T47D (cell line): Measurements from ENCODE around the gene LMOD2.
"Not testable (repeated sequence)": the region's sequence is repeated elsewhere in the genome, so short reads cannot be mapped to it uniquely, and the experiment has no call there.

Source experiments
- DNase-seq, 2 experiments: peaks; one replicate each; pipeline versions ENCODE4 v3.0.0 to v3.0.0-alpha.2; 2011 to 2012; ENCODE audit warnings: low read depth in 1 of 2, low spot score in 1 of 2
- JUND ChIP-seq: IDR thresholded peaks from 2 replicates; pipeline ENCODE4 v1.6.1; 2012; ENCODE audit warnings: low read depth
- in situ Hi-C: cut with HindIII; loops from 2 replicates; pipeline ENCODE4 v1.10.0; 2016; ENCODE audit warnings: low sequenced_read_pairs, low pct_unique_long_range_greater_than_20kb

Gene LMOD2

DNA sequence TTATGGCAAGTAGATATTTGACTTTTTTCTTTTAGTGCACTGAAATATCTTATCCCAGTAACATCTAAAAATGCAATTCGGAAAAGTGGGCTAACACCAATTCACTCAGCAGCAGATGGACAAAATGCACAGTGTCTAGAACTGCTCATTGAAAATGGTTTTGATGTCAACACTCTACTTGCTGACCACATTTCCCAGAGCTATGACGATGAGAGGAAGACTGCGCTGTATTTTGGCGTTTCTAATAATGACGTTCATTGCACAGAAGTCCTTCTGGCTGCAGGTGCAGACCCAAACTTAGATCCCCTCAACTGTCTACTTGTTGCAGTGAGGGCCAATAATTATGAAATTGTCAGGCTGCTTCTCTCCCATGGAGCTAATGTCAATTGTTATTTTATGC lies 26.8 kb upstream of the LMOD2 start:
- no peak for DNase-seq
- in situ Hi-C loops, result no loop called here
- no peak for TF ChIP-seq JUND

DNA sequence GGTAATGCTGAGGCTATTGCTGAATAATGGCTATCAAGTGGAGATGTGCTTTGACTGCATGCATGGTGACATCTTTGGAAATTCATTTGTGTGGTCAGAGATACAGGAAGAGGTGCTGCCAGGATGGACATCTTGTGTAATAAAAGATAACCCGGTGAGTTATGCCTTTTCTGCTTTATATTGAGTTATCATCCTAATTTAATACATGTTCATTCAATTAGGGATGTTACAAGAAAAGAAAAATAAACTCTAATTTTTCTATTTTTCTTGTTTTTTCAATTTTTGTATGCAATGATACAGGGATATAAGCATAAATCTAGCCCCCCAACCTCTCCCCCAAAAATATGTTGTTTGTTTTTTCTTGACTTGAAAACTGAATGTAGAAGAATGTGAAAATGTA lies 26.4 kb upstream of the LMOD2 start:
- TF ChIP-seq JUND, result no peak
- in situ Hi-C loops, result no loop called here
- no peak for DNase-seq

DNA sequence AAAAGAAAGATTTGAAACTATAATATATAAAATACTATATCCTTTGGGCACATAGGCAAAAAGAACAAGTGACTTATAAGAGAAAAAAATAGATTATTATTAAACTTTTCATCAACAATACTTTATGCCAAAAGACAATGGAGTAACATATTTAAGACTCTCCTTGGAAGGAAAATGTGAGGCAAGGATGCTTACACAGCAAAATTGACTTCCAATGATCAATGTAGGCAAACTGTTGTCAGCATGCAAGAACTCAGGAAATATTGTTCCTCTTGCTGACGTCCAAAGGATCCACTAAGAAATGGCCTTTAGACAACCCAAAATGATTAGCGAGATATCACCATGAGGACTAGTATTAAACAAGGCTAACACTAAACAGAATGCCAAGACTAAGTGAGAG lies 22.9 kb upstream of the LMOD2 start:
- in situ Hi-C loops, result no loop called here
- no peak for TF ChIP-seq JUND
- DNase-seq, result no peak

DNA sequence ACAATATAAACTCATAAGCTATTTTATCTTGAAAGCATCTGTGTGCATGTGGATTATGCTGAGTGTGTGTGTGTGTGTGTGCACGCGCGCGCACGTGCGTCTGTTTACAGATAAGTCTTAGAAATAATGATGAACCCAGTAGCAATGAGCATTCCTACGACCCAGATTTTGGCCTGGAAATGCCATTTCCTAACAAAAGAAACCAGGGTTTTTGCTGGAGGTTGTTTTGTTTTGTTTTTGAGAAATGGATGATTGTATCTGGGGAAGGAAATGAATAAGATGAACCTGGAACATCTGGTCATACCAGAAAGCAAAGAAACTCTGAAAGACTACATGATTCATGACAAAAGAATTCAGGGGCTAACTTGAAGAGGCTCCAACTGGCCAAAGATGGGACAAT lies 22.1 kb upstream of the LMOD2 start:
- TF ChIP-seq JUND, result no peak
- no peak for DNase-seq
- in situ Hi-C loops, result no loop called here

DNA sequence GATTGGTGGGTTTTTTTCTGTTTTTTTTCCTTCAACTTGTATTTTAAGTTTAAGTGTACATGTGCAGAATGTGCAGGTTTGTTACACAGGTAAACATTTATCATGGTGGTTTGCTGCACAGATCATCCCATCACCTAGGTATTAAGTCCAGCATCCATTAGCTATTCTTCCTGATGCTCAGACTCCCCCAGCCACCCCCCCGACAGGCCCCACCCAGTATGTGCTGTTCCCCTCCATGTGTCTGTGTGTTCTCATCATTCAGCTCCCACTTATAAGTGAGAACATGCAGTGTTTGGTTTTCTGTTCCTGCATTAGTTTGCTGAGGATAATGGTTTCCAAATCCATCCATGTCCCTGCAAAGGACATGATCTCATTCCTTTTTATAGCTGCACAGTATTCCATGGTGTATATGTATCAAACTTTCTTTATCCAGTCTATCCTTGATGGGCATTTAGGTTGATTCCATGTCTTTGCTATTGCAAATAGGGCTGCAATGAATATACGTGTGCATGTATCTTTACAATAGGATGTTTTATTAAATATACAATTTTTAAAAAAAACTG lies 21.6 kb upstream of the LMOD2 start:
- DNase-seq, in situ Hi-C loops: not testable (repeated sequence)

DNA sequence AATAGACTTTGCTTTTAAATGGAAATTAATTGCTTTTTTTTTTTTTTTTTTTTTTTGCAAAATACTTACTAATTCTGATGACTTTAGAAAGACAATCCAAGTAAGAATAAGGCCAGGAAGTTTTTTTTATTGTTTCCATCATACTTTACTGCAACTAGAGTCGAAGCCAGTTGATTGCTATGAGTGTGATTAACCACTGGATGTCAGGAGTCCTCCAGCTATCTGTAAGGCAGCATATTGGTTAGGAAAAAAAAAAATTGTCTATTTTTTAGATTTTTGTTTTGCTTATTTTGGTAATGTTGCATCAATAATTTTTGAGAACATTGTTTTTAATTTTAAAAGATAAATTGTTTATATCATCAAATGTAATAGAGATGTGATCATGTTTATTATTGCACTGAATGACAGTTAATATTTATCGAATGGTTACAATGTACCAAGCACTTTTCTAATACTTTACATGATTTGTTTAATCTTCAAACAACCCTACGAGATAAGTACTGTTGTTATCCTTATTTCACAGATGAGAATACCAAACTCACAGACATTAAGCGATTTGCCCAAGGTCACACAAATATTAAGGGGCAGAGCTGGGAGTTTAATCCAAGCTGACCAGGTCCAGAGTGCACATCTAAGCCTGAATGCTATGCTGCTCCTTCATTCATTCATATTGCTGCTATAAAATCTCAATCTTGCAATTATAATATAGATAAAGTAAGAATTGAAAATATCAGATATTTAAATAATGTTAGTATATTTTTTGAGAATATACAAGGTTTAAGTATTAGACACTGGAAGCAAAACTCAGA lies 19.9 kb upstream of the LMOD2 start:
- TF ChIP-seq JUND, result no peak
- DNase-seq, result peak in 1 of 2 experiments; percentile 31
- in situ Hi-C loops, result no loop called here

DNA sequence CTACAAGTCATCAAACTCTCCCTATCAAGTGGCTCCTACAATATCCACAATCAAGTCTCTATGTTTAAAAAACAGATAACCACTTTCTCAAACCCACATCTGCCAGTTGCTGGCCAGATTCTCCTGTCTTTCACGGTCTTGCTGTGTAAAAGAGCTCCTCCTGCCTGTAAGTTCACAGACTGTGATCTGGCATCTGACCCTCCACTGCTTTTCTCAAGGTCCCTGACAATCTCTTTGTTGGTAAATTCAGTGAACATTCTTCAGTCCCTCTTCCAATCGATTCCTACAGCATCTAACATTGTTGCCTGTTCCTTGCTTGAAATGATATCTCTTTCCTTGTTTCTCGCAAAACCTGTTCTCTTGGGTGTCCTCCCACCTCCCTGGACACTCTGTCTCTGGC lies 18.5 kb upstream of the LMOD2 start:
- in situ Hi-C loops, result no loop called here
- no peak for TF ChIP-seq JUND
- no peak for DNase-seq

DNA sequence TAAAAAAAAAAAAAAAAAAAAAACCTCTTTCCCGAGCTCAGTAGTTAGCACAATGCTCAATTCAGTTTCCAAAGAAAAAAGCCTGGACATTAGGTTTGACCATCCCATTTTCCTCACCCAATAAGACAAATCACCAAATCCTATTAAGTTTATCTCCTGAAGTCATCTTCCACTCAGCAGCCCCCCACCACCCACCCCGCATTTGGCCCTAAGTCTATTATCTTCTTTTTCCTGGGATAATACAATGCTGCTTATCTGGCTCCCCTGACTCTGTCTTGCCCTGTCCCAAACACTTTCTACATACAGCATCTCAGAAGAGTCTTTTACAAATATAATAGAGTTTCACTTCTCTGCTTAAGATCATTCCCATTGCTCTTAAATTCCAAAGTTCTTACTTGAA lies 17.8 kb upstream of the LMOD2 start:
- DNase-seq, result no peak
- in situ Hi-C loops, result no loop called here
- no peak for TF ChIP-seq JUND

DNA sequence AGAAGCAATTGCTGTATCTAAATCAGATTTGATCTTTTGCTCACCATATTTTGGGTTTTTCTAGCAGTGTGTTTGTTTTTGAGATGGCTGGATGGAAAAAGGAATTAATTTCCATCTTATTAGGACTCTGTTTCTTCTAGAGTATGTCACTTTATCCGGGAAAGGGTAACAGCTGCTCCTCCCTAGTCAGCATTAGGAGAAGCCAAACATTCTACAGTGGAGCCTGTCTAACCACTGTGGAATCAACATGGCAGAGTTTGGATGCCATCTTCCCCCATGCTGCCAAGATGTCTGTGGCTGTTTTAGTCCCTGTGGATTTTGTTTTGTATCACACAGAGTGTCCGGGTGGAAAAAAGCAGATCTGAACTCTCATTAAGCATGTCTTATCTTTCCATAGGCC lies 16.0 kb upstream of the LMOD2 start:
- in situ Hi-C loops, result no loop called here

DNA sequence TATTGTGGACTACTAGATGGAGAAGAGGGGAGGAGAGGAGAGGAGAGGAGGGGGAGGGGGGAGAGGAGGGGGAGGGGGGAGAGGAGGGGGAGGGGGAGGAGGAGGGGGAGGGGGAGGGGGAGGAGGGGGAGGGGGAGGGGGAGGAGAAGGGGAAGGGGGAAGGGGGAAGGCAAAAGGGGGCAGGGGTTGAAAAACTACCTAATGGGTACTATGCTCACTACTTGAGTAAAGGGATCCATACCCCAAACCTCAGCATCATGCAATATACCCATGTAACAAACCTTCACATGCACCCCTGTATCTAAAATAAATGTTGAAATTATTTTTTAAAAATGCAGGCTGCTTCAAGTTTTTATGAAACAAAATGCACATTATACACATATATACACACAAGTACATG lies 15.1 kb upstream of the LMOD2 start:
- in situ Hi-C loops, result no loop called here
- no peak for DNase-seq
- TF ChIP-seq JUND, result no peak

More for the DNA sequence above, 16.0 kb upstream of the LMOD2 start:
- no peak for DNase-seq
- no peak for TF ChIP-seq JUND

DNA sequence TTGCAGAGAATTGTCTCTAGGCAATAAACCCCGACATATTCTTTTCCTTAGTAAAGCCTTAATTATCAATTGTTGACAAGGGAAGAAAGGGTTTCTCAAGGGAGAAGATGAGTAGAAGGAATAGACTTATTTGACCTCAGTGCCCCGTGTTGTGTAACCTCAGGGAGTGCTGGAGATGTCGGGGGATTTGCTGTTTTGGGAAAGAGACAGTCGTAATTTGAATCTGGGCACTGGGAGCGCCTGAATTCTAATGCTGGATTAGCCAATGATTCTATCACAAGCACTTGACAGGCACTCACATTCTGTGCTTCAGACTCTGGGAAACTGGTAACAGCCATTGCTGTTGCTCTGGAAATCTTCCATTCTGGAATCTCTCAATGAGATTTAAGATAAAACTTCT lies 13.8 kb upstream of the LMOD2 start:
- TF ChIP-seq JUND, result no peak
- DNase-seq, result no peak
- in situ Hi-C loops, result no loop called here

DNA sequence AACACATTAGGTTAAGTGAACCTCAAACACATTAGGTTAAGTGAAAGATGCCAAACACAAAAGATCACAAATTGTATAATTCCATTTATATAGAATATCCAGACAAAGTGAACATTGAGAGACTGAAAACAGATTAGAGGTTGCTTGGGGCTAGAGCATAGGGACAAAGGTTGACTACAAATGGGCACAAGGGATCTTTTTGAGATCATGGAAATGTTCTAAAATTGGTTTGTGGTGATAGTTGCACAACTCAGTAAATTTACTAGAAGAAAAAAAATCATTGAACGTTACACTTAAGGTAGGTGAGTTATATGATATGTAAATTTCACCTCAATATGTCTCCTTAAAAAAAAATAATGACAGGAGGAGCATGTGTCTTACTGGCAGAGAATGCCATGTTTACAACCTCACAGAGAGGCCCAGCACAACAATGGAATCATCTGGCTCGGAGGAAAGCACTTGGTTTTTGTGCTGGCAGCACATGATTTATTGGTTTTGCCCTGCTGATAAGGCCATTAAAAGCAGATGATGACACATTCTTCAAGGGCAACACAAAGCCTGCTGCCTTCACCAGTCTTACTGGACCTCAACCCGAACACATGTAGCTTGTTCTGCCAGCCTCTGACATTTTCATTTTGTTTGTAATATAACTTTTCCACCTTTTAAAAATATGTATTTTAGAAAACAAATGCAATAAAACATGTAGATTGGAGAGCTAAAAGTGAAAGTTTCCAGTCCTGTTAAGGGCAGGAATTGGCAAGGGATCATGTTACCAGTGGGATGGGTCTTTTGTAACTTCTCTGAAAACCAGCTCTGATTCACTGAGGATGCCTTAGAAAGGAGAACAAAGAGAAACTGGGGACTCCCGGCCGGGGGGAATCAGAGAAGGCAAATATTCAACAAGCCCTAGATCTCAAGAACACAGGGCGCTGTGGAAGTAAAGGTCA lies 11.9 kb upstream of the LMOD2 start:
- DNase-seq, result no peak
- TF ChIP-seq JUND, result no peak
- in situ Hi-C loops, result no loop called here

DNA sequence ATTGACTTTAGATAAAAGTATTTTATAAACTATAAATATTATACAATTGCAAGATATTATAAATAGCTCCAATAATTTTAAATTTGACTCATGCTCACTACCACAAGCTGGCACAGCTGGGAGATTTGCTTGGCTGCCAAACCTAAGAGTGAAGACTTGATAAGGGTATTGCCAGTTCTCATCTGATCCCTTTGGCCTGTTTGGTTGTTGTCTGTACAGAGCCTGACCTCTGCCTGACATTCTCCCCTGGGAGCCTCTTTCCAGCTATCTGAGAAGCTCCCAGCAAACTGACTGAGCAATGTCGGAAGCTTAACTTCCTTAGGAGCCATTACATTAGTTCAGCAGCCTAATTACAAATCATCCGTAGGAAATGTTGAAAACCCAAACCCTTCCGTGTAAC lies 10.2 kb upstream of the LMOD2 start:
- in situ Hi-C loops, result no loop called here
- no peak for TF ChIP-seq JUND
- DNase-seq, result no peak
